HCT116 (cell line): Measurements from ENCODE around the gene SRP9. TPM values are rescaled to one million over a fixed set of nuclear protein-coding genes. Genes with fewer than 3 reads are reported as not detected.

Experiments used
- ATAC-seq: fragments of 200-7000 bp; cut with Tn5 transposase; 2 replicates; pipeline ENCODE4 v1.9.1; 2020; ENCODE audit warnings: mild to moderate bottlenecking, moderate library complexity
- BruUV-seq: library from RNA; stranded (reverse); fragments of 400-500 nt; replicated peaks from 2 replicates; lab custom pipeline; 2021; lab: Mats Ljungman, UMichigan
- CTCF ChIA-PET: fragments of 300-600 bp; sonication (Branson Sonifier 250); formaldehyde crosslinking; loops from one replicate; lab custom pipeline; 2021; ENCODE audit warnings: antibody characterized with exemption; lab: Charles Lee
- POLR2A ChIA-PET: fragments of 300-600, 350-600 bp; sonication (Branson Sonifier 250); formaldehyde crosslinking; loops from one replicate; lab custom pipeline; 2021; ENCODE audit warnings: antibody characterized with exemption; lab: Charles Lee
- RAD21 ChIA-PET, 2 experiments: fragments of 300-600 bp; sonication (Branson Sonifier 250); formaldehyde crosslinking; loops; one replicate each; lab custom pipeline; 2023; ENCODE audit warnings: low total read pairs in 2 of 2; ENCODE audit not compliant: uncharacterized antibody in 2 of 2, unreplicated experiment in 2 of 2, low non-redundant PET in 1 of 2; lab: Charles Lee
- DNase-seq: peaks from one replicate; pipeline ENCODE4 v3.0.0-alpha.2; 2010; ENCODE audit warnings: low read depth, low spot score
- H2AFZ ChIP-seq: fragments of 200-600 bp; shearing (Covaris generic), sonication (generic); 2 replicates; pipeline ENCODE4 v1.6.1; 2017; ENCODE audit warnings: low read depth, mixed run types, mixed read lengths, antibody characterized with exemption, low read length; ENCODE audit not compliant: poor library complexity, severe bottlenecking
- H3K27ac ChIP-seq: 2 replicates; pipeline ENCODE4 v1.5.1; 2012; ENCODE audit warnings: low read depth, low read length
- H3K27me3 ChIP-seq: fragments of 200-600 bp; sonication (generic); 2 replicates; pipeline ENCODE4 v1.6.1; 2016; ENCODE audit warnings: mixed run types, low read length, mixed read lengths; ENCODE audit not compliant: insufficient read depth
- H3K36me3 ChIP-seq, 2 experiments: fragments of 200-500 bp in 1 of 2; fragments of 200-600 bp in 1 of 2; sonication (Bioruptor generic) in 1 of 2; sonication (generic) in 1 of 2; 2 replicates each; pipeline versions ENCODE4 v1.5.1 to v1.6.1; 2014 to 2016; ENCODE audit warnings: low read length in 2 of 2, inconsistent platforms in 1 of 2, mixed read lengths in 1 of 2, mixed run types in 1 of 2; ENCODE audit not compliant: insufficient read depth in 2 of 2, control insufficient read depth in 1 of 2
- H3K4me1 ChIP-seq, 2 experiments: fragments of 200-600 bp in 1 of 2; sonication (generic) in 1 of 2; 2 replicates each; pipeline versions ENCODE4 v1.5.1 to v1.6.1; 2012 to 2017; ENCODE audit warnings: low read length in 2 of 2, inconsistent platforms in 1 of 2, mild to moderate bottlenecking in 1 of 2, mixed read lengths in 1 of 2, mixed run types in 1 of 2, moderate library complexity in 1 of 2; ENCODE audit not compliant: insufficient read depth in 2 of 2, control insufficient read depth in 1 of 2
- H3K4me2 ChIP-seq: fragments of 200-600 bp; sonication (generic); 2 replicates; pipeline ENCODE4 v1.6.1; 2017; ENCODE audit warnings: mixed run types, low read length, mixed read lengths
- H3K4me3 ChIP-seq, 2 experiments: fragments of 200-600 bp in 1 of 2; sonication (generic) in 1 of 2; replicated peaks in 1 of 2; 2 replicates each; pipeline ENCODE4 v1.5.1; 2011 to 2016; ENCODE audit warnings: low read length in 2 of 2, control low read depth in 1 of 2, low read depth in 1 of 2, mild to moderate bottlenecking in 1 of 2, mixed read lengths in 1 of 2, mixed run types in 1 of 2
- H3K79me2 ChIP-seq: fragments of 200-600 bp; sonication (generic); 2 replicates; pipeline ENCODE4 v1.6.1; 2017; ENCODE audit warnings: mild to moderate bottlenecking, mixed run types, low read length, moderate library complexity, mixed read lengths; ENCODE audit not compliant: insufficient read depth
- H3K9ac ChIP-seq: fragments of 200-600 bp; sonication (generic); 2 replicates; pipeline ENCODE4 v1.6.1; 2016; ENCODE audit warnings: low read length, mixed read lengths
- H3K9me2 ChIP-seq: fragments of 200-600 bp; sonication (generic), shearing (Covaris generic); 2 replicates; pipeline ENCODE4 v1.6.1; 2017; ENCODE audit warnings: mixed run types, mild to moderate bottlenecking, moderate library complexity; ENCODE audit not compliant: insufficient read depth
- H3K9me3 ChIP-seq, 2 experiments: fragments of 200-500 bp in 1 of 2; fragments of 200-600 bp in 1 of 2; sonication (Bioruptor generic) in 1 of 2; sonication (generic) in 1 of 2; 2 replicates each; pipeline ENCODE4 v1.6.1; 2014 to 2017; ENCODE audit warnings: low read length in 2 of 2, mixed read lengths in 2 of 2, inconsistent platforms in 1 of 2, low read depth in 1 of 2, mild to moderate bottlenecking in 1 of 2, mixed run types in 1 of 2, moderate library complexity in 1 of 2; ENCODE audit not compliant: control insufficient read depth in 1 of 2, insufficient read depth in 1 of 2
- H4K20me1 ChIP-seq: fragments of 200-600 bp; sonication (generic), shearing (Covaris generic); 2 replicates; pipeline ENCODE4 v1.6.1; 2017; ENCODE audit warnings: mixed run types, mild to moderate bottlenecking, moderate library complexity; ENCODE audit not compliant: insufficient read depth
- ATF3 ChIP-seq: IDR thresholded peaks from 2 replicates; pipeline ENCODE4 v1.6.1; 2012
- CEBPB ChIP-seq: IDR thresholded peaks from 2 replicates; pipeline ENCODE4 v1.6.1; 2012; ENCODE audit warnings: low read depth
- ELF1 ChIP-seq: IDR thresholded peaks from 2 replicates; pipeline ENCODE4 v1.6.1; 2012; ENCODE audit warnings: low read depth, borderline replicate concordance
- MAX ChIP-seq: IDR thresholded peaks from 2 replicates; pipeline ENCODE4 v1.6.1; 2012
- RAD21 ChIP-seq: IDR thresholded peaks from 2 replicates; pipeline ENCODE4 v1.6.1; 2012; ENCODE audit warnings: low read depth, mild to moderate bottlenecking
- REST ChIP-seq: IDR thresholded peaks from 2 replicates; pipeline ENCODE4 v1.6.1; 2012; ENCODE audit warnings: low read depth
- TCF7L2 ChIP-seq: IDR thresholded peaks from 2 replicates; pipeline ENCODE4 v1.7.0; 2011; ENCODE audit warnings: borderline replicate concordance, inconsistent platforms; ENCODE audit not compliant: insufficient read depth, insufficient read length; ENCODE audit errors: extremely low read depth
- ZFX ChIP-seq: fragments of 450-650 bp; IDR thresholded peaks from 2 replicates; pipeline ENCODE4 v1.6.1; 2017
- intact Hi-C: fragments of 100-400 bp; cut with micrococcal nuclease; formaldehyde crosslinking; loops from 2 replicates; pipeline ENCODE4 v1.10.0; 2022
- total RNA-seq: library from RNA; stranded (reverse); gene quantifications from one replicate; pipeline ENCODE4 v1.2.1, GENCODE V29; 2021; ENCODE audit not compliant: unreplicated experiment

Gene SRP9
- total RNA-seq, 1 experiment from 2014 or later: 220 TPM

DNA sequence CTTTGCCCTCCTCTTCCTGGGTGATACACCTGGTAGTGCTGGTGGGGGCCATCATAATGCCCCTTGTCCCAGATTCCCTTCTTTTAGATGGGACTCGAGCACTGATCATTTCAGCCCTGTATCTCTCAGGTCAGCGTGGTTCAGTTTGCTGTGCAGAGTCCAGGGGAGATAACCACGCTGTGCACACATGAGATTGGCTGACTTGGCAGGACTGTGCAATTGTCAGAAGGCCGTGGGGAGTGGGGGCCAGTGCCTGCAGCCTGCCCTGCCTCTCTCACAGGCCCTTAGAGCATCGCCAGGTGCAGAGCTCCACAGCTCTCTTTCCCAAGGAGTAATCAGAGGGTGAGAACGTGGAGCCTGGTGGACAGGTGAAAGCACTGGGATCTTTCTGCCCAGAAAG lies 47.5 kb downstream of the SRP9 start:
- ATAC-seq (no peak), DNase-seq (no peak)
- Histone ChIP-seq H3K36me3 (no peaks in the 10 kb centered on the region), H3K27ac (no peak overlapping the region), H3K9me2 (no peaks in the 10 kb centered on the region), H2AFZ (no peak overlapping the region), H3K27me3 (no peaks in the 10 kb centered on the region), H3K4me3 (no peak overlapping the region), H3K9me3 (no peaks in the 10 kb centered on the region), H3K4me1 (no peaks in the 10 kb centered on the region), H3K9ac (no peak overlapping the region), H3K79me2 (no peaks in the 10 kb centered on the region), H4K20me1 (no peaks in the 10 kb centered on the region), H3K4me2 (no peak overlapping the region)
- ChIA-PET POLR2A (no interaction called here), RAD21 (no interaction called here), CTCF (no interaction called here)
- no TSS peak for BruUV-seq
- TF ChIP-seq ATF3 (no peak), TCF7L2 (no peak), ZFX (no peak), REST (no peak), ELF1 (no peak), MAX (no peak), CEBPB (no peak), RAD21 (no peak)
- intact Hi-C loops: no loop called here
